GM21515 (cell line): ENCODE results near the gene NENF.
A peak's percentile ranks its signal among the peaks of the same experiment; 100 is the strongest.
"Not testable (repeated sequence)": the region's sequence is repeated elsewhere in the genome, so short reads cannot be mapped to it uniquely, and the experiment has no call there.

Source experiments
- ATAC-seq: cut with Tn5 transposase; IDR thresholded peaks from one replicate; pipeline ENCODE4 v1.9.1; 2021; ENCODE audit not compliant: unreplicated experiment

NENF gene

DNA sequence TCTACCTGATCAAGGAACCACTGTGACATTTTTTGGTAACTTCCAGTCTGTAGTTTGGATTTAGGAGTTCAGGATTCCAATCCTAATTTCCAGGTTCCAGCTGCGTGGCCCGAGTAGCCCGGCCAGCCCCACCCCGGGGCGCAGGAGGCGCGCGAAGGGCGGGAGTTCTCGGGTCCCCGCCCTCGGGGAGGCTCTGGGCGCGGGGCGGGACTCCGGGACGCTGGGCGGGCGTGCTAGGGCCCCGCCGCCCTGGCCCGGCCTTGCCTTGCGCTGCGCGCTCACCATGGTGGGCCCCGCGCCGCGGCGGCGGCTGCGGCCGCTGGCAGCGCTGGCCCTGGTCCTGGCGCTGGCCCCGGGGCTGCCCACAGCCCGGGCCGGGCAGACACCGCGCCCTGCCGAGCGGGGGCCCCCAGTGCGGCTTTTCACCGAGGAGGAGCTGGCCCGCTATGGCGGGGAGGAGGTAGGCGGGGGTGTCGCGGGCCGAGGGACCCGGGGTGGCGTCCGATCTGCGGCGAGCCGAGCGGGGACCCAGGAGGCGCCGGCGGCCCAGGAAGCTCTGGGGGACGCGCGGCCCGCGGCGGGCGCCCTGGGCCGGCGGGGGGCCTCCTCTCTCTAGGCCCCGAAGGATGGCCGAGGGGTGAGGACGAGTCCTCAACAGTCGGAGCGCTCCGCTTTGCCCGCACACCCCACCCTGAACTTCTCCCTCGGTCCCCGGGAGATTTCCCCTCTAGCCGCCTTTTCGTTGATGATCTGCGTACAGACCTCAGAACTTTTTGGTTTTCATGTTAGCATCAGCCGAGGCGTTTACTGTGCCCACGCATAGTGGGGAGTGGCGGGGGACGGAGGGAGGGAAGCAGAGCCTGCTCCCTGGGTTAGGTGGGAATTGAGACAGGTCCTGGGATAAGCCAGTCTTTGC is at the start of gene NENF:
TSS of gene NENF (plus strand) at position 260 of the 916 bp plus-strand sequence. CDS start at position 284, 24 bp downstream.
- ATAC-seq = peak; percentile 98

DNA sequence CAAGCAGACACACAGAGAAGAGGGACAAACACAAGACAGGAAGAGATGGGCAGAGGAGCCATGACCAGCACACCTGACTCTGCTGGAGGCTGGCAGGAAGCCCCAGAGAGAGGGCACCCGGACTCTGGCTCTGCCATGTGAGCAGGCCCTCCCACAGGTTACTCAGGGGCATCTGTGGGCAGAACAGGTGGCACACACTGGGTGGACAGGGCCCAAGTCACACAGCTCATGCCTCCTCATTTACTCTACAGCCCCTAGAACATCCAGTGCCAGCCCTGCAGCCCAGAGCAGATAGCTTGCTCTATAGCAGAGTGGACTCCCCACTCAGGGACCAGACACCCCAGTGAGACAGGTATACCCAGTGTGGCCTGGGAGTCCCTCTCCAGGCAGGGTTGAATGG is 46.7 kb upstream of the NENF start:
- no peak for ATAC-seq

DNA sequence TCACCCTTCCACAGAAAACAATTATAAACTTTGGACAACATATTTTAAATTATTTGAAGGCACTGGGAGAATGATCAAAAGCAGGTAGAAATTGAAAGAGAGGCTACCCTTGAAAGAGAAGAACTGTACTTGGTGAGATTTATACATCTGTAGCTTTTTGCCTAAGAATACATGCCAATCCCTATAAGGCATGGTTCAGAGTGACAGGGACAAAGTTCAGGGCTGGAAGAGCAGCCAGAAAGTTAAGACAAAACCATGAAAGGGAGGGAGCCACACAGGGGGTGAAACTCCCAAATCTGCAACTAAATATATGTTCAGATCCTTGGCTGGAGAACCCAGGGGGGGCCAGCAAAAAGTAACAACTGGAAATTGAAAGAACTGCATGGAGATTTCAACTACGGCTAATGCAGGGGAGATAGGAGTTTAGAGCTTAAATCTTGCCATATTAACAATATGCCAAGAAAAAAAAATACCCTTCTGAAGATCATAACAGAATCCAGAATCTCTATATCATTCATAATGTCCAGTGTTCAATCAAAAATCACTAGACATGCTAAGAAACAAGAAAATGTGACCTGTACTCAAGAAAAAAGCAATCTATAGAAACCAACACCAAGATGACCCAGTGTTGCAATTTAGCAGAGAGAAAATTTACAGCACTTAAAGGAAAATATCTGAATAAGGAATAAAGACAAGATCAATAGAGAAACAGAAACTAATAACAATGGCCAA is 43.6 kb upstream of the NENF start:
- no peak for ATAC-seq

DNA sequence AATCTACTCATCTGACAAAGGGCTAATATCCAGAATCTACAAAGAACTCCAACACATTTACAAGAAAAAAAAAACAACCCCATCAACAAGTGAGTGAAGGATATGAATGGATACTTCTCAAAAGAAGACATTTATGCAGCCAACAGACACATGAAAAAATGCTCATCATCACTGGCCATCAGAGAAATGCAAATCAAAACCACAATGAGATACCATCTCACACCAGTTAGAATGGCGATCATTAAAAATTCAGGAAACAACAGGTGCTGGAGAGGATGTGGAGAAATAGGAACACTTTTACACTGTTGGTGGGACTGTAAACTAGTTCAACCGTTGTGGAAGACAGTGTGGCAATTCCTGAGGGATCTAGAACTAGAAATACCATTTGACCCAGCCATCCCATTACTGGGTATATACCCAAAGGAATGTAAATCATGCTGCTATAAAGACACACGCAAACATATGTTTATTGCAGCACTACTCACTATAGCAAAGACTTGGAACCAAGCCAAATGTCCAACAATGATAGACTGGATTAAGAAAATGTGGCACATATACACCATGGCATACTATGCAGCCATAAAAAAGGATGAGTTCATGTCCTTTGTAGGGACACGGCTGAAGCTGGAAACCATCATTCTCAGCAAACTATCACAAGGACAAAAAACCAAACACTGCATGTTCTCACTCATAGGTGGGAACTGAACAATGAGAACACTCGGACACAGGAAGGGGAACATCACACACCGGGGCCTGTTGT is 36.9 kb upstream of the NENF start:
- ATAC-seq = not testable (repeated sequence)

DNA sequence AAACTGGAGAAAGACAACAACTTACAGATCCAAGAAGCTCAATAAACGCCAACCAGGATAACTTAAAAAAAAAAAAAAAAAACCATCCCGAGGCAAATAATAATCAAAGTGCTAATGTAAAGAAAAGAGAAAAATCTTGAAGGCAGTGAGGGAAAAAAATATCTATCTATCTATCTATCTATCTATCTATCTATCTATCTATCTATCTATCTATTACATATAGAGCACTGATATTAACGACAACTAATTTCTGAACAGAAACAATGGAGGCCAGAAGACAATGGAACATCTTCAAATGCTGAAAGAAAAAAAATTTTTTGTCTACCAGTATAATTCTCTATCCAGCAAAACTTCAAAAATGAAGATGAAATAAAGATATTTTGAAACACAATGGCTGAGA is 36.1 kb upstream of the NENF start:
- ATAC-seq = no peak

DNA sequence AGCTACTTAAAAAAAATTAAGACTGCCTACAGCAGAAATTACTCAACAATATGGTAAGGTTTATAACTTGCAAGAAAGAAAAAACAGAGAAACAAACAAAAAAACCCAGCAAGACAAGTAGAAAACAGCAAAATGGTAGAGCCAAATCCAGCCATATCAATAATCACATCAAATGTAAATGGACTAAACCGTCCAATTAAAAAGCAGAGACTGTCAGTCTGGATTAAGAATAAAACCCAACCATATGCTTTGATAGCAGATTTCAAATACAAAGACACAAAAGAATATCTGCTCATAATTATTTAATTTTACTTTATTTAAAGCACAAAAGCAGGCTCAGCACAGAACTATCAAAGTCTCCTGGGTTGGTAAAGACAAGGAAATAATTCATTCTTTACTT is 35.5 kb upstream of the NENF start:
- no peak for ATAC-seq

DNA sequence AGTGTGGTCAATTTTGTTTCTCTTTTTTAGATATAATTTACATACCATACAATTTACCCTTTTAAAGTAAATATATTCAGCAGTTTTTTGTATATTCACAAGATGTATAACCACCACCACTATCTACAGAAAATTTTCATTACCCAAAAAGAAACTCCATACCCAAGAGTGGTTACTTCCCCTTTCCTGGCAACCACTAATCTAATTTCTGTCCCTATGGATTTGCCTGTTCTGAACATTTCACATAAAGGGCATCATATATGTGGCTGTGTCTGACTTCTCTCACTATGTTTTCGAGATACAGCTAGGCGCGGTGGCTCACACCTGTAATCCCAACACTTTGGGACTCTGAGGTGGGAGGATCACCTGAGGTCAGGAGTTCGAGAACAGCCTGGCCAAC is 31.7 kb upstream of the NENF start:
- ATAC-seq = no peak

DNA sequence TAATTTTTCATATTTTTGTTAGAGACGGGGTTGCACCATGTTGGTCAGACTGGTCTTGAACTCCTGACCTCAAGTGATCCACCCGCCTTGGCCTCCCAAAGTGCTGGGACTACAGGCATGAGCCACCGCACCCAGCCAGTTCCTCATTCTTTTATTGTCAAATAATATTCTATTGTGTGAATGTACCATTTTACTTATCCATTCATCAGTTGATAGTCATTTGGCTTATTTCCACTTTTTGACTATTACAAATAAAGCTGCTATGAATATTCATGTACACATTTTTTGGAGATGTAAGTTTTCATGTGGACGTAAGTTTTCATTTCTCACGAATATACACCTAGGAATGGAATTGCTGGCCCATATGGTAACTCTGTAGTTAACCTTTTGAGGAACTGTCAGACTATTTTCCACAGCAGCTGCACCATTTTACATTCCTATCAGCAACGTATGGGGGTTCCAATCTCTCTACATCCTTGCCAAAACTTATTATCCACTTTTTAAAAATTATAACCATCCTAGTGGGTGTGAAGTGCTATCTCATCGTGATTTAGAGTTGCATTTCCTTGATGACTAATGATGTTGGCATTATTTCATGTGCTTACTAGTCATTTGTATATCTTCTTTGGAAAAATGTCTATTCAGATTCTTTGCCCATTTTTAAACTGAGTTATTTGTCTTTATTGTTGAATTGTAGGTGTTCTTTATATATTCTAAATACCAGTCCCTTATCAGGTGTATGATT is 30.7 kb upstream of the NENF start:
- ATAC-seq = no peak

DNA sequence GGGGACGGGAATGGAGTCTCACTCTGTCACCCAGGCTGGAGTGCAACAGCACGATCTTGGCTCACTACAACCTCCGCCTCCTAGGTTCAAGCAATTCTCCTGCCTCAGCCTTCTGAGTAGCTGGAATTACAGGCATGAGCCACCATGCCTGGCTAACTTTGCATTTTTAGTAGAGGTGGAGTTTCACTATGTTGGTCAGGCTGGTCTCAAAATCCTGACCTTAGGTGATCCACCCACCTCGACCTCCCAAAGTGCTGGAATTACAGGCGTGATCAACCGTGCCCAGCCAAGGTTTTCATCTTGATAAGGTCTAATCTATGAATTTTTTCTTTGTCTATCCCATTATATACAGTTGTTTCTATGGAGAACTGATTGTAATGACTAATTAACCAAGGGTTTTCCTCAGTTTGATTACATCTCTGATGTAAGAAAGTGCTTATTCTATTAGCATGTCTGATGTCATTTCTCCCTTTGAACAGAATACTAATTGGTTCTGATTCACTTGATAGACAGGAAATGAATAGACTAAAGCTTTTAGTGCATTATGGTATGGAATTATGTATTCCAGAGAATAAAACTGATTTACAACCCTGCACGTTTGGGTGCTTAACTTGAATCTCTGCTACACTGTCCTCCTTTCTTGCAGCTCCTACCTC is 29.9 kb upstream of the NENF start:
- no peak for ATAC-seq

DNA sequence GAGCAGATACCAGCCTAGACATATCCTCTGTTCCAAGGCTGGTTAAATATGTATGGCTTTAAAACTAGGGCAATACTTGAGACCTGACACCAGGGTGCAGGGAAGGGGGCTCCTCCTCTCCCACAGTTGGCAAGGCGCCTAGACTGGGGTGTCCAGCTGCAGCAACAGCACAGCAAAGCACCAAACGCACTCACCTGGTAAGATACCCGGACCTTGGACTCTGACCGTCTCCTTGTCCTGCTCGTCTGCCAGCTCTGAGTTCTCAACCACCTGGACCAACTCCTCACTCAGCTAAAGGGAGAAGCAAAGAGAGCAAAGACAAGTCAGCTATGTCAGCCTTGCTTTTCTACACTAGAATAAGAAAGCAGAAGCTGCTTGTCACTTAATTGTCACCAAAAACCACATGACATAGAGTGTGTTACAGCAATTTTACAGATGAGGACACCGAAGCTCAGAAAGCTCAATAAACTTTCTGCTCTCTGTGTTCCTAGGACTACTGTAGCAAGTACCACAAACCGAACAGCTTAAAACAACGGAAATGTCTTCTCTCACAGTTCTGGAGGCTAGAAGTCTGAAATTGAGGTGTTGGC is 22.4 kb upstream of the NENF start:
- ATAC-seq = no peak

DNA sequence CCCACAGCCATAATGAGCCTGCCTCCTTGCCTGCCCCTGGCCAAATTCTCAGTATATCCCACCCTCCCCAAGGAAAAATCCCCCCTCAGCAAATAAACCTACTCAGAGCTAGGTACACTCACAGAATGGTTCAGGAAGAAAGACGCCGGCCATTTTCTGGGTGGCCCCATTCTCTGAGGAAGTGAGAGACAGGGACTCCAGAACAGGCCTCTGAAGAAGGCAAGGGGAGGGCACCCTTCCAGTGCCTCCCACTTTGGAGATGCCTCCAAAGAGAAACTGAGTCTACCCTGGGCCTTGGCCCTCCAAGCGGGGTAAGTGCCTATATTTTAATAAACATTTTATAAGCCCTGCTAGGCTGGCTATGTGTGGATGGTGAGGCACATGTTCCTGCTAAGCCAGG is 20.3 kb upstream of the NENF start:
- ATAC-seq = no peak

DNA sequence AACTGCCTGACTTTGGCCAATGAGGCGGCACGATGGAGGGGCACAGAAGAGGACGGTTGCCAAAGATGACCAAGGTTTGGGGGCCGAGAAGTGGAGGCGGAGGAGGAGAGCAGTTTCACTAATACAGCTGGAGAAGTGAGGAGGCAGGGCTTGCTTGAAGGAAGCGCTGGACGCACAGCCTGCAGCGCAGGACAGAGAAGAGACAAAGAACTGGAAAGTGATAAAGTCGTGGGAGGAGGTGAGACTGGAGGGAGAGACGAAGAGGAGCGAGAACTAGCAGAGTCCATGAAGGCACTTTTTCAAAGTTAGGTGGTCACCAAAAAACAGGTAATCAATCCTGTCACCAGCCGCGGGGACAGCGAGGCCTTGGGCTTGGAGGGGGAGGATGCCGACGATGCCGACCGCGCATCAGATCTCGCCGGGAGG is 18.8 kb upstream of the NENF start:
- peak; percentile 10 for ATAC-seq

DNA sequence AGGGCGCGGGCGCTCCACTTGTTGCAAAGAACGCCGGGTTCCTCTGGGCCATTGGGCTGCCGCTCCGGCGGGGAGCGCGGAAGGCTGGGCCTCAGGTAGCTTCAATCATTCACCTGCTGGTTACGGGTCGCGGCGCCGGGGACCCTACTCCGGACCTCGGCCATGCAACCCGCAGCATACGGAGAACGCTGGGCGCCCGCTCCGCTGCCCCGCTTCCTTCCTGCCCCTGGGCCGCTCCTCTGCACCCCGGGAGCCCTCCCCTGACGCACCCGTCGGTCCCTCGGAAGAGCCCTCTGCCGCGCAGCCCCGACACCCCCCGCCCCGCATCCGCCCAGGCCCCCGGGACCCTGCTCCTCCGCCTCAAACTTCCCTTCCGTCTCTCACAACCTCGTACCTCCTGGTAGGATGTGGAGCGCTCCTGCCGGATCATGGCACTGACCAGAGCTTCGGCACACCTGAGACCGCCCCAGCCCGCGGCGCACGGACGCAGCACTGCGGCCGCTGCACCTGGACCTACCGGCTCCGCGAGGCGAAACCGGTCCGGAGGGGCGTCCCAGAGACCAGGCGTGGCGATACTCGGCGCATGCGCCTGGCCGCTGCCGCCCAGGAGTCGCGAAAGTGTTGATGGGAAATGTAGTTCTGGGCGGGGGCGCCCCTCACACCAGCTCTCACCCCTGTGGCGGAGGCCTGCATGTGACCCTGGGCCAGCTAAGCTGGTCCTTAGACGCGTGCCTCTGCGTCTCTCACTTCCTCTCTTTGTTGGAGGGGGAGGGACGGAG is 18.2 kb upstream of the NENF start, which contains the start of gene PACC1:
TSS of gene PACC1 (minus strand) at position 559 of the 779 bp plus-strand sequence. CDS start at position 430, 129 bp downstream.
- peak; percentile 97 for ATAC-seq

DNA sequence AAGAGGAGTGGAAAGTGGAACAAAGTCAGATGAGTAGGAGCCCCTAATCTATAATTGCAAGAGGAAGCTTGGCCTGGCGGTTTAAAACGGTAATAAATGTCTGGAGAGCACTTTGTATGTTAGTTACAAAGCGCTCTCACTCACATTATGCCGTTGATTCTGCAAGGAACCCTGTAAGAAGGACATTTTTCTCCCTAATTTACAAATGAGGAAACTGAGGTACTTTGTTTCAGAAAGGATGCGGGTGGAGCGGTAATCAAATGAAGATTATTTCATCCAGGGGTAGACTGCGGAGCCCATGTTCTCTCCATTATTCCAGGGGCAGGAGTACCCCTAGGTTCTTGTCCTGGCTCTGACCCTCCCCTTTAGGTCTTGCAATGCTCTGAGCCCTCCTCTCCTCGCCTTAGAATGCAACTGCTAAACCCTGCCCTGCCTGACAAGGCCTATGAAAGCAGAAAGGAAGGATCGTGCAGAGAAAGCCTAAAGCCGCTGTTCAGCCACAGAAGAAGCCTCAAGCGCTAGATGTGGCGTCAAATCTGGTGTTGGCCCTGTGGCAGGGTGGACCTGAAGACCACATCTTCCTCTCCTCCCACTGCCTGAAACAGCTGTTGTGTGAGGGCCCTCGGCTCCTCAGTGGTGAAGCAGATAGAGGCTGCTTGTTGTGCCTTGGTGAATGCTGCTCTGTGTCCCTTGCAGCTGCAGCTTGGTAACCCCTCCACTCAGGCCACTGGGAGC is 17.4 kb upstream of the NENF start:
- ATAC-seq = no peak

DNA sequence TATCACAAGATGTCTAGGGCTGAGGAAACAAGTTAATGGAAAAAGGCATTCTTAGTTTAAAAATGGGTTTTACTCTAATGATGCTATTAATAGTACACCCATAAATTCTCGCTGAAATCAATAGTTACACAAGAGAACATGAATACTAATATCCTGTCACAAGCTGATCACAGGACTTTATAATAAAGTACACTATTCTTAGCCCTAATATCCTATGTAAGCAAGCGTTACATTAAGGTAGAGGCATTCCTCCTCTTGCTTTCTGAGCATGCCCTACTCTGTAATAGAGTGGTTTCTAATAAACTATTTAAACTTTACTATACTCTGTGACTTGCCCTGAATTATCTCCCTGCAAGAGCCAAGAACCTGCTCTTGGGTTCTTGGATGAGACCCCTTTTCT is 11.6 kb upstream of the NENF start:
- ATAC-seq = no peak

DNA sequence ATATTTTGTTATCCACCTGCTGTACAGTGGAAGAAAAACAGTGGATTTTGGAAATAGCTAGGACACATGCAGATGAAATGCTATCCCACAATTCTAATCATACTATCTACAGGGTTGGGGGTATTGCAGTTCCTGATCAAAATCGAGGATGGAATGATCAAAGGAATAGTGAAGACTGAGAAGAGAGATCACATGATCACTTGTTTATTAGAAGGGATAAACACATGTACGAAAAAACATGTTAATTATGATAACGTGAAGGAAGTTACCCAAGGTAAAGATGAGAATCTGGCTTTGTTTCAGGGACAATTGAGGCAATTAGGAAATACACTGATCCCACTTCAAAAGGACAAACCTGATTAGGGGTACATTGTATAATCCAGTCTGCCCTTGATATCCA is 8.8 kb upstream of the NENF start:
- no peak for ATAC-seq

DNA sequence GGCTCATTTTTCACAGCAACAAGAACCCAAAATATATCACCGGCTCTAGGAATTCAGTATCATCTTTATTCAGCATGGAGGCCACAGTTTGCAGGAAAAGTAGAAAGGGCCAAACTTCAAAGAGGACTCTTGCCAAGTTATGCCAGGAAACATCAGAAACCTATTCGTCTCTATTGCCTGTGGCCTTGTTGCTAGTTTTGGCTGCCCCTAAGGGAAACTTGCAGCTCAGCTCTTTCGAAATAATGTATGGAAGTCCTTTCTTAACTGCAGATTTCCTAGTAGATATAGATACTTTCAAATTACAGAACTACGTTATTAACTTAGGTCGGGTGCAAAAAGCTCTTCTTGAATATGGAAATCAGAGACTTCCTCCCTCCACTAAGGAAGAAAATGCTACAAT is 4.2 kb upstream of the NENF start:
- ATAC-seq = no peak

DNA sequence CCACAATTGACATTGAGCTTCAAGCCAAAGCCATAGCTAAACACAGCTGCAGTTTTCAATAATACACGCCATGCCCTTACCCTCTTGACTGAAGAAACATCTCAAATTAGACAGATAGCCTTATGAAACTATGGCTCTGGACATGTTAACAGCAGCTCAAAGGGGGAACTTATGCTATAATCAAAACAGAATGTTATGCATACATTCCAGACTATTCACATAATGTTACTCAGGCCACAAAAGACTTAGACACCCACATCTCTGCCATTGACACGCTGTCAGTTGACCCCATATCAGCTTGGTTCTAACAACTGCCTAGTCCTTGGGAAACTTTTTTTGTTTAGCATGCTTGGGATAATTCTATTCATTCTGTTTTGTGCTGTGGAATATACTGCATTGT is 2.3 kb upstream of the NENF start:
- no peak for ATAC-seq
